GM21717 (cell line): ENCODE data around the gene RGS14.
"Not testable (repeated sequence)": the region's sequence is repeated elsewhere in the genome, so short reads cannot be mapped to it uniquely, and the experiment has no call there.

Source experiments
- ATAC-seq: cut with Tn5 transposase; IDR thresholded peaks from one replicate; pipeline ENCODE4 v1.9.1; 2021; ENCODE audit warnings: mild to moderate bottlenecking, moderate library complexity; ENCODE audit not compliant: unreplicated experiment

RGS14 gene

DNA sequence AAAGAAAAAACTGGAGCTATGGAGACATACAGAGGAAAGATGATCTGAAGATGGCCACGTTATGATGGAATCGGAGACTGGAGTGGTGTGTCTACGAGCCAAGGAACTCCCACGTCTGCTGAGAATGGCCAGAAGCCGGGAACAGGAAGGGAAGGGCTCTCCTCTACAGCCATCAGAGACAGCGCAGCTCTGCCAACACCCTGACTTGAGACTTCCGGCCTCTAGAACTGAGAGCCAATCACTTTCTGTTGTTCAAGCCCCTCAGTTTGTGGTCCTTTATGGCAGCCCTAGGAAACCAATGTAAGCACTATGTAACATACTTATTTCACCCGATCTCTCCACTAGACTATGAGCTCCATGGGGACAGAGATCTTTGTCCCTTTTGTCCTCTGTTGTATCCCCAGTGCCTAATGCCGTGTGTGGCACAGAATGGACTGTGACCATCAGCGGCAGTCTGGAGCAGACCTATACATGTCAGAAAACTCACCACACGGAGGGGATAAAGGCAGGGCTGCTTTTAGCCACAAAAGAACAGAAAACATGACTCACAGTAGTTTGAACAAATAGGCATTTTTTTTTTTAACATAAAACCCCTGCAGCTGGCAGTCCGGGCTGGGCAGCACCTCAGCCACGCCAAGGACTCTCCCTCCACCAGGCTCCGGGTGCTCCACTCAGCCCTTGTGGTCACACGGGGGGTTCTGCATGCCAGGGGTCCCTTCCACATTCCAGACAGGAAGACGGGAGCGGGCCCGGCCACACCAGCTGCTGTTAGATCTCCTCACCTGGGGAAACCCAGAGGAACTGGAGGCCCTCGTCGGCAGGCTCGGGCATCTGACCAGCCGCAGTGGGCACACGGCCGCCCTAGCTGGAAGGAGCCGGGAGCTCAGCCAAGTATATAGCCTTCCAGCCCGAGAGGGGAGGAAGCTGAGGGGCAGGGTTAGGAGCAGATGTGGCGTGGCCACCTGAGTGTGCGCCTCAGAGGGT, 29.9 kb upstream of the RGS14 start:
- no peak for ATAC-seq

DNA sequence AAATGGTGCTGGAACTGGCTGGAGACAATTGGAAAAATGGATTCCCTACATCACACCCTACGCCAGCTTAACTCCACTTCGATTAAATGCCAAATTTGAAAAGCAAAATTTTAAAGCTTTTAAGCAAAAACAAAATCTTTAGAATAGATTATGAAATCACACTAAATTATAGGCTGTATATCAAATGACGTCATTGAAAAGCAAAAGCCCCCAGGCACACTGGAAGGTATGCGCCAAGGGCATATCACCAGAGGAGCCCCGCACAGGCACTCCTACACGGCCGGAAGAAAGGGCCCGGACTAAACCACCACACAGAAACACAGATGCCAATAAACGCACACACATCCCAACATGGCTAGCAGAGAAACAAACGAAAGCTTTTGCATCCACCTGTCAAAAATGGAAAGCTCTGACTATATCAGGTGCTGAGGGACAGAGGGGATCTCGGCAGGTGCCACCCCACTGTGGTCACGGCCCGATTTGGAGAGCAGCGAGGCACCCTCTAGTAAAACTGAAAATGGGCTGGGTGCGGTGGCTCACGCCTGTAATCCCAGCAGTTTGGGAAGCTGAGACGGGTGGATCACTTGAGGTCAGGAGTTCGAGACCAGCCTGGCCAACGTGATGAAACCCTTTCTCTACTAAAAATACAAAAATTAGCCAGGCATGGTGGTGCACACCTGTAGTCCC, 29.0 kb upstream of the RGS14 start:
- ATAC-seq, result no peak

DNA sequence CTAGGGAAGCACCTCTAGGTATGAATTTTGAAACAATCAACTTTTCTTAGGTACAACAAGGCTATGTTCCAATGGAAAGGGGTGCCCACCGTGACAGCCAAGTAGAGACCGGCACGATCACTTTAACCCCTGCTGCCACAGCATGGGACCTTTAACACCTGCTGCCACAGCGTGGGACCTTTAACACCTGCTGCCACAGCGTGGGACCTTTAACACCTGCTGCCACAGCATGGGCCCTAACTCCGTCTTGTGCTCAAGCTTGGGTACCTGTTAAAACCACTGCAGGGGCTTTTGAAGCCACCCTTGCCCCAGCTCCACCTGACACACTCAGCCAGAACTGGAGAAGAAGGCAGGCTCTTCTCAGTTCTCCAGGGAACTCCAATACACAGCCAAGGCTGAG, 27.8 kb upstream of the RGS14 start:
- ATAC-seq, result no peak

DNA sequence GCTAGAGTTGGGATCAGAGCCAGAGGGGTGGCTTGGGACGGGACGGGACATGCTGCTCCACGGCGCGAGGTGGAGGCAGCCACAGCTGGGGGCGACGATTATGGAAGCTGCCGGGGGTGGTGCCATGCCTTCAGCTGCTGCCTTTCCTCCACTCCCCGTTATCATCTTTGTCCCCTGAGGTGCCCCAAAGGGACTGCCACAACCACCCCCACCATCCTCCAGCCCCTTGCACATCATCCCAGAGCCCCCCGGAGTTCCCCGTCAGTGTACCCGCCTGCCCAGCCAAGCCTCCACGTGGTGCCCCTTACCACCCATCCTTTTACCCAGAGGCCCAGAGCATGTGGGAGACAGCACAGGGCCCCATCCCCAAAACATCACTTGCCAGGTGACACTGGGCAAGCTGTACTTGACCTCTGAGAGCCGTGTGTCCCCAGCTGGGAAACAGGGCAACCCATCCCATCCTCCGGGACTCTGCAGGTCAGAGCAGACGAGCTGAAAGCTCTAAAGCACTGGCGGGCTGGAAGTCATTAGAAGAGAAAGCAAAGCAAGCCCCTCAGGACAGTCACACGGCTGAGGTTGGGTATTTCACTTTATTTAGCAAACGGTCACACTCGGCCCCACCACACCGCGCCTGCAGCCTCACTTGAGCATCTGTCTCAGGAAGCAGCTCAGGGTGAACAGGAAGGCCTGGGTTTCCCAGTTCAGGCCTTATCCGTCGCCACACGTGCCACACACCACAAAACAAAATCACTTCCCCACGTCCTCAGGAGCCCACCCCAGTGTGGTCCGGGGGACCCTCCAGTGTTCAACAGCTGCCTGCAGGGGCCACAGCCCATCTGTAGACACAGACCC, 26.5 kb upstream of the RGS14 start:
- ATAC-seq, result no peak

DNA sequence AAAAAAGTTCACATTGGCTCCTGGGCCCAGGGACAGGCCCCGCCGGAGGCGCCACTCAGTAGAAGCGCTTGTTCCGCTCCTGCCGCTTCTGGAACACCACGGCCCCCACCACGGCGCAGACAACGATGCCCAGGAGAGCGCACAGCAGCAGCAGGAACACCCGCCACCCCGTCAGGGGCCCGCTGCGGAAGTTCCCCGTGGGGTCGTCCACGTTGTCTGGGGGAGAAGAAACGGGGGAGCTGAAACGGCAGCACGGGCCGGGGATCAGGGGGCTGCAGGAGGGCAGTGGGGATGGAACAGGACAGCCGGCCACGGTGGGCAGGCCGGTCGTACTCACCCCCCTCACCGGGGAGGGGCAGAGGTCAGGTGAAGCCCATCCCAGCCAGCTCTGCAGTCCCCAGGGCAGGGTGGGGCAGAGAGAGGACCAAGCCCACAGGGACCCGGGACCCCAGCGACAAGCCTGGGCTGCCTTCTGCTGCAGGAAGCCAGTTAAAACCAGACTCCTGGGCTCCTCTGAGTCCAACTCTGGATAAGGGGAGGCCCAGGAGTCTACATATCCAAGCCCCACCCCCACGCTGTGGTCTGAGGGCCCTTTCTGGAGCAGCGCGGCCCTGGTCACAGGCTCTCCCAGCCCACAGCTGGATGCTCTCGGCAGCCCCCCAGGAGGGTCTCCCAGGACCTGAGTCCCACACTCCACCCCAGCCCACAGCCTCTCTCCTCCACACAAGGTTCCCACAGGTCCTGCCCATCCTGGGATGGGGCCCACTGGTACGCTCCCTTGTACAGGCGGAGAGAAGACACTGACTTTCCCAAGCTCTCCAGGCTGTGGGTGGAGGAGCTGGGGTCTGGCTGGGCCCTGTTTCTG, 25.5 kb upstream of the RGS14 start:
- ATAC-seq, result no peak

DNA sequence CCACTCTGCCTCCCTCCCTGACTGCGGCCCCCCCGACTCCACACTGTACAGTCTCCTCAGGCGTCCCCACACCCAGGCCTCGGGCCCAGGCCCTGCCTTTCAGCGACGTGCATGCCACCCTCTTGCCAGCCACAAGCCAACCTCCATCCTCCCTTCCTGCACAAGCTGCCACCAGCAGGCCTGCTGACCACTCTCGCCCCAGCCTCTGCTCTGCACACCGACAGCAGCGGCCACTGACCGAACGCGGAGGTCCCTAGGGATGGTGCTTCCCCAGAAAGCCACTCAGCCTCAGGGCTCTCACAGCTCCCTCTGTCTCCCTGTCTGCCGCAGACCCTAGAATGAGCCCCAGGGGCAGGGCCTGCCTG, 24.8 kb upstream of the RGS14 start:
- ATAC-seq, result no peak

DNA sequence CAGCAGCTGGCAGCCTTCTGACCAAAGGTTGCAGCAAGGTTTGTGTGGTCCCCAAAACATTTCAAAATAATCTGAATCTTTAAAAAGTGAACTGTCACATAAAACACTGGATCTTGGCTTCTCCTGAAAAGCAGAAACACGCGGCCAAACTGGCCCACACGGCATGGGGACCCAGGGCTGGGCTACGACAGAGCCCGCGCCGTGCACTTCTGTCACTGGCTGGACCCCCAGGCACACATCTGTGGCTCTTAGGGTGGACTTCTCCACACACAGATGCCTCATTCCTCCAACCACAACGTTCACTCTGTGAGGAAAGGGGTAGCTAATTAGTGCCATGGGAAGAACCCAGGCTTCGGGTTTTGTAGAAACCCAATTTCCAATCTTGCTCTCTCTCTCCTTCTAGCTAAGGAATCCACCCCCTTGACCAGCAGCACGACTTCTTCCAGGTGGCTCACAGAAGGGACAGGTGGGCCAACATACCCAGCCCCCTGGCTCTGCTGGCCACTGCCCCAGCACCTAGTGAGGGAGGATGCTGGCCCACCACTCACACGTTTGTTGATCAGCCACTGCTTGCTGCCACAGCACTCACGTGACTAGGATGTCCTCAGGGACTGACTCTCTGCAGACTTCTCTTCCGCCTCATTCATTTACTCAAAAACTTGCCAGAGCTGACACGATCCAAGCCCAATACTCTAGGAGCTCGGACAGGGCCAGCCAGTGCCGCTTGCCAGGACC, 24.1 kb upstream of the RGS14 start:
- no peak for ATAC-seq

DNA sequence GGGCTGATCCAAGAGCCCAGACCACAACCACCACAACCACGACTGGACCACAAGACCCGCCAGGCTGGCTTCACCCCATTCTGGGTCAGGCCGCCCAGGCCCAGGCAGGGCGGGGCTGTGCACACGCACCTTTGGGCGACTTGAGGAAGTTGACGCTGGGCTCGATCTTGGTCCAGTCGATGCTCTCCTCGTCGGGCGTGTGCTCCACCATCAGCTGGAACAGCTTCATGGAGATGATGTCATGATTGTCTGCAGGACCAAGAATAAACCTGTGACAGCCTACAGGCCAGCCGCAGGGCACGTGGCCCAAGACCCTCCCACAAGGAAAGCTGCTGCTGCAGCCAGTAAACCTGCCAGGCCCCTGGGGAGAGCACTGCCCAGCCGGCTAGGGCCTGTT, 23.6 kb upstream of the RGS14 start:
- ATAC-seq, result no peak

DNA sequence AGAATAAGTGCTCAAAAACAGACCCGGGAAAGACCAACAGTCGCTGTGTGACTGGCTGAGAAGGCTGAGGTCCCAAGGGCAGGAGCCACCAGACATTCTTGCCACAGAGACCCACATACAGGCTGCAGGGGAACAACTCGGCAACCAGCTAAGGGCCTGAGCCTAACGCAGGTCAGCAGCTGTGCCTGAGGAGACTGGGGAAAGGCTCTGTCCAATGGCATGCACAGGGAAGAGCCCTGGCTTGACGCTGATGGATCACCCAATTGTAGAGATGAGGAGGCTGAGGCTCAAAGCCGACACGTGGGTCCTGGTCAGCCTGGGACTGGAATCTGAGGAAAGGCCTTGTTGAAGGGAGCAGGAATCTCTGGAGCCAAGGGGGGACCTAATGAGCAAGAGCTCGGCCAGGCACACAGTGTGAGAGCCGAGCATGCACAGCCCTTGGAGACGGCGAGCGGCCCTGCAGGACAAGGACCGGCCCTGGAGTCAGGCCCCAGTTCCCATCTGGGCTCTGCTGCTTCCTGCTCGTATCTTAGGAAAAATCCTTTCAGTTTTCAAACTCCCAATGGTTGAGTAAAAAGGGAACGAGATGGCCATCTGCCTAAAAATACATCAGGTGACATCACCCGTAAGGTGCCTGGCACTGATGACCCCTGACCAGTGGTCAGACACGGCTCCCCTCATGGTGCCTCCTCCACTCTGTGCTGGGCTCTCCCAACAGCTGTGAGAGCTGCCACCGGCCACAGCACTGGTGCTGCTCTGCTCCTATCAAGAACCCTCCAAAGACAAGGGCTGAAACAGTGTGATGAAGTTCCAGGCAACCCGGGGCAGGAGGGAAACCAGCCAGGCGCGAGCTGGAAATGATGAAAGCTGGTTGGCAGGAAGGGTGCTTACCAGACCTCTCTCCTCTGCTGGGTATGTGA, 22.7 kb upstream of the RGS14 start:
- ATAC-seq, result no peak

DNA sequence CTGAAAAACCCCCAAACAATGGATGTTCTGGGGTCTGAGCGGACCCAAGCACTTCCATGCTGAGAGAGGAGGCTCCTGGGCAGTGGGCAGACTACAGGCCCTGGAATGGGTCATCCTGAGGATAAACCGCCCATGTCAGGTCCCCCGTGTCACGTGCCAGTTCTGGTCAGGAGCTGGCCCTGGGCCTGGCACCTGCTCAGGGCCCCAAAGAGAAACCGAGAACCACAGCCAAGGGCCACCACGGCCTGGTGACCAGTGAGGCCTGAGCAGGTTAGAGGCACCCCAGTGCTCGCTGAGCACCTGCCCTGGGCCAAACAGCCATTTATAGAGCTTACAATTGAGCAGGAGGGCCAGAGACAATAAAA, 22.0 kb upstream of the RGS14 start:
- no peak for ATAC-seq

DNA sequence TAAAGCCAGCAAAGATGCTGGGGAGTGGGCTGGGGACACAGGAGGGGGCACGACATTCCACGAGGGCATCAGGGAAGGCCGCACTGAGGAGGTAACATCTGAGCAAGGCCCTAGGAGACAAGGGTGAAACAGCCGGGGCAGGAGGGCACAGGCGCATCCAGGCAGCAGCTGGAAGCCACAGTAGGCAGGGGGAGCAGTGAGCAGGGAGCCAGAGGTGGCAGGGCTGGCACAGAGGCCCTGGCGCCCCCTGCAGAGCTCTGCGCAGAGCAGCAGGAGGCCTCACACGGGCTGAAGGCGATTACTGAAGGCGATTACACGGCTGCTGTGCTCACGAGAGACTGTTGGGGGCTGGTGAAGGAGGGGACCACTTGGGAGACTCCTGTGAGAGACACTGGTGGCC, 21.6 kb upstream of the RGS14 start:
- no peak for ATAC-seq

DNA sequence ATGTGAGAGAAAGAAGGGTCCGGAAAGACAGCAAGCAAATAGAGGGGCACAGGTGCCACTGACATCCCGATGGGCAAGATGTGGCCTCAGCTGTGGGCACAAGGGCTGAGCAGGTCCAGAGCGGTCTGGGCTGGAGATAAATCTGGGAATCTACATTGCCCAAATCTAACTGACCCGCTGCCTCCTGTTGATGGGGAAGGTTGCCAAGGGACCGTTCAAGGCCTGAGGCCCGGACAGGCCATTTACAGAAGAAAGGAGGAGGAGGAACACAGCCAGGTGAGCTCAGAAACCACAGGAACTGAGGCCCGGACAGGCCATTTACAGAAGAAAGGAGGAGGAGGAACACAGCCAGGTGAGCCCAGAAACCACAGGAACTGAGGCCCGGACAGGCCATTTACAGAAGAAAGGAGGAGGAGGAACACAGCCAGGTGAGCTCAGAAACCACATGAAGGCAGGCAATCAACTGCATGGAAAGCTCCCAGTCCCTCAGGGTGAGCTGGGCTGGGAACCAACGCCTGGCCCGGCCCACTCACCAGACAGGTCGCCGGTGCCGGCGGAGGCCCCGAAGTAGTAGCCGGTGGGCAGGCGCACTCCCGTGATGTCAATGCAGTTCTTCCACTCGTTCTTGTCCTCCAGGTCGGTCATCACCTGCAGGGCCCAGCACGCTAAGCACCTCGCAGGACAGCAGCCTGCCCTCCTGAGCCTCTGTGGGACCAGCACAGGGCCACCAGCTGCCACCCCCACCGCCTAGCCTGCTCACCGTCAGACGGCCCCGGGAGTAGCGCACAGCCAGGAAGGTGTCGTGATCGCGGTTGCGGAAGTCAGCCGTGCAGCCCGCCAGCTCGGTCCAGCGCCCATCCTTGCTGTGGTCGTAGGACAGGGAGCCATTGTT, 20.9 kb upstream of the RGS14 start:
- ATAC-seq, result no peak

DNA sequence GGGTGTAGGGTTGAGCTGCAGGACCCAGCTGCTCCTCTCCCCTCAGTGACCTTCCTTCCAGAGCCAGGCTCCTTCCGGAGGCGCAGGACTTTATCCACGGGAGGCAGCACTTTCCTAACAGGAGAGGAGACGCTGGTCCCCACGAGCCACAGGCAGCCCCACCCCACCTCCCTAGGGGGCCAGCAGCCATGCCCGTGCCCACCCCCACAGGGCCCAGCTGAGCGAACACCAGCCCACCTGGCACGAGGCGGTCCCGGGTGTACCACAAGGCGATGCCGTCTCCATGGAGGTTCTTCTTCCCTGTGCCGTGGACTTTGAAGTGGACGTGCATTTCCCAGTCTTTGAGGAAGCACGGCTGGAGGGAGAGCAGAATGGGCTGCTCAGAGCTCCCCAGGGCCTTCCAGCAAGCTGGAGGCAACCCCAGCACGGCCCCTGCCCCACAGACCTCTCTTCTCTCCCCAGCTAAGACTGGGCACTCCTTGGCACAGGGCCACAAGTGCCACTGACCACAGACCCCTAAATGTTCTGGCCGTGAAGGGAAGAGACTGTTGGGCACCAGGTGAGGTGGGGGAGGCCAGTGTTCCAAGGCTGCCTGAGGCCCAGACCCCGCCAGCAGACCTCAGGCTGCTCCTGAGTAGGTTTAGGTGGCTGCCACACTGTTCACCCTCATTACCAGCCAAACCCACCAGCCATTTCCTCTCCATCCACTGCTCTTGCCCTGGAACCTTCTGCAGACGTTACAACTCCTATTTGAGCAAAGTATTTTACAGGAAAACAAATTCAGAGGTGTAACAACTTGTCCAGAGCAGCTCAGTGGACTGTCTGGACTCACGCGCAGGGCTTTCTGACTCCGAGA, 19.2 kb upstream of the RGS14 start:
- ATAC-seq, result no peak

DNA sequence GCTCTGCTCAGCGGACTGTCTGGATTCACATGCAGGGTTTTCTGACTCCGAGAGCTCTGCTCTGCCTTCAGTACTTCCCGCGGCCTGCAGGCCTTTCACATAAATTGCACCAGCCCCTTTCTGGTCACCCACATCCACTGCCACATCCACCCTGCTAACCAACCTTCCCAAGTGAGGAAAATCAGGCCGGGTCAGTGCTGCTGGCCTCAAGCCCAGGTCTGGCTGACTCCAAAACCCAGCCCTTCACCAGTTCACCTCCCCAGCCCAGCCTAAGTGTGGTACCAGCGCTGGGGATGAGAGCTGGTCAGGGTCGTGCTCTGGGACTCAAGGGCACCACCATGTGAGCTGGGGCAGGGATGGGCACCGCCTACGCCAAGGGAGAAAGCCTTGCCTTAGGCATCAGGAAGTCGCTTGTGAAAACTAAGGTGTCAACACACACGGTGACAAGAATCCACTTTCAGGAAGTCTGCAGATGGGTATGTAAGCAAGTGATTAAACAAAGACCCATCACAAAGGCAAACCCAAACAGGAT, 18.6 kb upstream of the RGS14 start:
- ATAC-seq, result no peak

DNA sequence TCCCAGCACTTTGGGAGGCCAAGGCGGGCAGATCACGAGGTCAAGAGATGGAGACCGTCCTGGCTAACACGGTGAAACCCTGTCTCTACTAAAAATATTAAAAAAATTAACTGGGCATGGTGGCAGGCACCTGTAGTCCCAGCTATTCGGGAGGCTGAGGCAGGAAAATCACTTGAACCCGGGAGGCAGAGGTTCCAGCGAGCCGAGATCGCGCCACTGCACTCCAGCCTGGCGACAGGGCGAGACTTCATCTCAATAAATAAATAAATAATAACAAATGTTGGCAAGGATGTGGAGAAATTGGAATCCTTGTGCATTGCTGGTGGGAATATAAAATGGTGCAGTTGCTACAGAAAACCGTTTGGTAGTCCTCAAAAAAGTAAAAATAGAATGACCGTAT, 14.7 kb upstream of the RGS14 start:
- not testable (repeated sequence) for ATAC-seq

DNA sequence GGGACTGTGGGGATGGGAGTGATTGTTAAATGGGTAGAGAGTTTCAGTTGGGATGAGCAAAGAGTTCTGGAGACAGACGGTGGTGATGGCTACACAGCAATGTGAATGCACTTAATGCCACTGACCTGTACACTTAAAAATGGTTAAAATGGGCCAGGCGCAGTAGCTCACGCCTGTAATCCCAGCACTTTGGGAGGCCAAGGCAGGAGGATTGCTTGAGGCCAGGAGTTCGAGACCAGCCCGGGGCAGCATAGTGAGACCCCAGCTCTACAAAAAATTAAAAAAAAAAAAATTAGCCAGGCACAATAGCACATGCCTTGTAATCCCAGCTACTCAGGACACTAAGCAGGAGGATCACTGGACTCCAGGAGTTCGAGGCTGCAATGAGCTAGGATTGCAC, 13.9 kb upstream of the RGS14 start:
- no peak for ATAC-seq

DNA sequence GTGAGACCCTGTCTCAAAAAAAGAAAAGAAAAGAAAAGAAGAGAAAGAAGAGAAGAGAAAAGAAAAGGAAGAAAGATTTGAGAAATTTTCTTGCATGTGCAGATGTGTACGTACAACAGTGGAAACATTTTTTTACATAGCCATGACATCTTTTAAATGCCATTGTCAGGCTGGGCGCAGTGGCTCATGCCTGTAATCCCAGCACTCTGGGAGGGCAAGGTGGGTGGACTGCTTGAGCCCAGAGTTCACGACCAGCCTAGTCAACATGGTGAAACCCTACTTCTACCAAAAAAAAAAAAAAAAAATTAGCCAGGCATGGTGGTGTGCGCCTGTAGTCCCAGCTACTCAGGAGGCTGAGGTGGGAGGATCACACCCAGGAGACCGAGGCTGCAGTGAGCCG, 12.8 kb upstream of the RGS14 start:
- no peak for ATAC-seq
